B cell (primary cell): ENCODE measurements around the gene PARD3. TPM values are rescaled to one million over a fixed set of nuclear protein-coding genes. Genes with fewer than 3 reads are reported as not detected.

Experiments
- ATAC-seq: fragments of 200-7000 bp; cut with Tn5 transposase; one replicate; pipeline ENCODE4 v1.10.0; 2021; ENCODE audit warnings: low read depth, mild to moderate bottlenecking, moderate number of reproducible peaks, moderate library complexity
- CTCF ChIA-PET: fragments of 350-600 bp; sonication (Branson Sonifier 250); formaldehyde crosslinking; loops from one replicate; lab custom pipeline; 2021; ENCODE audit warnings: antibody characterized with exemption, inconsistent platforms; lab: Charles Lee
- POLR2A ChIA-PET: fragments of 350-600 bp; sonication (Branson Sonifier 250); formaldehyde crosslinking; loops from one replicate; lab custom pipeline; 2021; ENCODE audit warnings: antibody characterized with exemption; lab: Charles Lee
- DNase-seq: peaks from one replicate; pipeline ENCODE4 v3.0.0; 2013
- H2AFZ ChIP-seq: 2 replicates; pipeline ENCODE4 v1.6.1; 2012; ENCODE audit warnings: mild to moderate bottlenecking, low read depth, low read length; ENCODE audit not compliant: insufficient read depth, poor library complexity, severe bottlenecking
- H3K27ac ChIP-seq, 2 donors: 1 replicate in 1 of 2; 2 replicates in 1 of 2; pipeline ENCODE4 v1.5.1; 2012 to 2013; ENCODE audit warnings: low read length in 2 of 2, mild to moderate bottlenecking in 2 of 2, moderate library complexity in 1 of 2
- H3K27me3 ChIP-seq, 4 experiments: fragments of 200-600 bp in 1 of 4; sonication (generic) in 1 of 4; replicated peaks in 1 of 4; 1 replicate in 2 of 4; 2 replicates in 2 of 4; pipeline versions ENCODE4 v1.6.1 to v1.7.0; 2013 to 2016; ENCODE audit warnings: low read length in 3 of 4, mild to moderate bottlenecking in 2 of 4, mixed read lengths in 1 of 4, moderate library complexity in 1 of 4; ENCODE audit not compliant: insufficient read depth in 4 of 4, control insufficient read depth in 3 of 4; ENCODE audit errors: control extremely low read depth in 1 of 4
- H3K36me3 ChIP-seq, 2 experiments: replicated peaks in 1 of 2; 1 replicate in 1 of 2; 2 replicates in 1 of 2; pipeline versions ENCODE4 v1.6.1 to v1.7.1; 2013; ENCODE audit warnings: low read length in 1 of 2; ENCODE audit not compliant: insufficient read depth in 2 of 2, control insufficient read depth in 1 of 2; ENCODE audit errors: control extremely low read depth in 1 of 2, extremely low read depth in 1 of 2
- H3K4me1 ChIP-seq, 2 donors: fragments of 200-600 bp in 1 of 2; sonication (generic) in 1 of 2; 1 replicate in 1 of 2; 2 replicates in 1 of 2; pipeline versions ENCODE4 v1.5.1 to v1.6.1; 2013 to 2017; ENCODE audit warnings: low read length in 2 of 2; ENCODE audit not compliant: control insufficient read depth in 2 of 2, insufficient read depth in 2 of 2
- H3K4me2 ChIP-seq: replicated peaks from 2 replicates; pipeline ENCODE3; 2012; ENCODE audit warnings: mild to moderate bottlenecking, low read depth, low read length; ENCODE audit not compliant: poor library complexity, severe bottlenecking
- H3K4me3 ChIP-seq, 5 experiments: fragments of 200-600 bp in 1 of 5; sonication (generic) in 1 of 5; 1 replicate in 3 of 5; 2 replicates in 2 of 5; pipeline versions ENCODE4 v1.5.1 to v1.7.0; 2011 to 2016; ENCODE audit warnings: low read length in 4 of 5, mild to moderate bottlenecking in 4 of 5, low read depth in 2 of 5, control low read depth in 1 of 5, moderate library complexity in 1 of 5; ENCODE audit not compliant: insufficient read depth in 1 of 5; ENCODE audit errors: control extremely low read depth in 1 of 5, extremely low read depth in 1 of 5
- H3K79me2 ChIP-seq: fragments of 200-600 bp; sonication (generic); one replicate; pipeline ENCODE4 v1.6.0; 2016; ENCODE audit warnings: low read length; ENCODE audit not compliant: control insufficient read depth, insufficient read depth
- H3K9ac ChIP-seq: fragments of 200-600 bp; sonication (generic); 2 replicates; pipeline ENCODE4 v1.6.1; 2017; ENCODE audit warnings: mild to moderate bottlenecking, low read length, moderate library complexity
- H3K9me3 ChIP-seq, 3 donors: one replicate each; pipeline versions ENCODE4 v1.6.1 to v1.7.1; 2013; ENCODE audit warnings: low read length in 2 of 3; ENCODE audit not compliant: control insufficient read depth in 2 of 3, insufficient read depth in 1 of 3; ENCODE audit errors: control extremely low read depth in 1 of 3
- H4K20me1 ChIP-seq: 2 replicates; pipeline ENCODE4 v1.6.0; 2012; ENCODE audit warnings: mild to moderate bottlenecking, low read length; ENCODE audit not compliant: insufficient read depth, control insufficient read depth, poor library complexity, severe bottlenecking
- H3K27ac Mint-ChIP-seq: one replicate; pipeline ENCODE4 v1.8.0; 2021; ENCODE audit warnings: mixed read lengths
- H3K27me3 Mint-ChIP-seq: one replicate; pipeline ENCODE4 v1.8.0; 2021; ENCODE audit warnings: mixed read lengths
- H3K4me1 Mint-ChIP-seq: one replicate; pipeline ENCODE4 v1.8.0; 2021; ENCODE audit warnings: mixed read lengths
- H3K4me3 Mint-ChIP-seq: one replicate; pipeline ENCODE4 v1.8.0; 2021; ENCODE audit warnings: mixed read lengths
- H3K9me3 Mint-ChIP-seq: one replicate; pipeline ENCODE4 v1.8.0; 2022; ENCODE audit warnings: mixed read lengths; ENCODE audit not compliant: insufficient read depth
- EZH2 ChIP-seq: IDR thresholded peaks from 2 replicates; pipeline ENCODE4 v1.6.1; 2012; ENCODE audit warnings: borderline replicate concordance, low read depth, mild to moderate bottlenecking, moderate library complexity, low read length; ENCODE audit not compliant: insufficient read depth, poor library complexity, severe bottlenecking
- whole genome bisulfite sequencing: methylation state at CpG from one replicate; pipeline ENCODE4 v1.1.5; 2013; ENCODE audit warnings: missing lambda C conversion rate; ENCODE audit not compliant: insufficient coverage; 5-methylcytosine and 5-hydroxymethylcytosine counted together
- intact Hi-C: fragments of 100-400 bp; cut with micrococcal nuclease; formaldehyde crosslinking; loops from one replicate; pipeline ENCODE4 v1.10.0; 2022
- polyA plus RNA-seq: library from polyadenylated mRNA; depleted of rRNA; stranded (reverse); fragments of >200 nt; gene quantifications from 2 replicates; pipeline ENCODE4 v1.2.3, GENCODE V29; 2012
- total RNA-seq, 2 donors: library from RNA; stranded (reverse); fragments of 120-200 nt in 1 of 2; gene quantifications; 1 replicate in 1 of 2; 2 replicates in 1 of 2; pipeline versions ENCODE4 v1.2.3 to v1.2.4, GENCODE V29; 2013 to 2022
- TF ChIP-seq, protein P1 (sequence below): fragments of 200-600 bp; IDR thresholded peaks from one replicate; pipeline ENCODE4 v1.8.0; 2022; ENCODE audit warnings: antibody characterized with exemption, mild to moderate bottlenecking

Gene PARD3
- total and polyA plus RNA-seq, 2 donors (not counting 1 experiment from before 2014, with no cell fraction given): not detected

DNA sequence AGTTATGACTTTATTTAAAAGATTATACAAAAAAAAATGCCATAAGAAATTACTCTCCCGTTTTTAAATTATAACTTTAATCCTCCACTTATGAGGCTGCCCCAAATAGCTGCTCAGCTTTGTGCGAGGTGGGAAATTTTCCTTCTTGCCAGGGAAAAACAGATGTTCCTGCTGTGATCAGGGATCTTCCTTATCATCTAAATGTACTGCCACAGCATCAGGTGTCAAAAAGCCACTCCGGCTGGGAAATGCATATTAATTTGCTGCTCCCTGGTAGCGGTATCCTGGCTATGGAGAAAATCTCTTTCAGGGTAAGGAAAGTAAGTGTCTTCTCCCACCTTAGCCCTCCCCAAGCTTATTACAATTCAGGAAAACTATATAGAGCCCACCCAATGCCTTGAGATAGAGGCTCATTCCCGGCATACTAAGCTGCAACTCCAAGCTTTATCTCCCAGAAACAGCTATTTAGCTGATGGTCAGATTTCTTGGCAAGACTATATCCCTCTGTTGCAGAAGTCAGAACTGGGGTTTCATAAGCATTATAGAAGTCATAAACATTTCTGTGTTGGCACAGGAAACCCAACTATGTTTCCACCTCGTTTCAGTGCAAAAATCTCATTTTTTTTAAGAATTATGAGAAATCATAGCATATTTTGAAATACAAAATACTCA, 360.4 kb downstream of the PARD3 start:
- Mint-ChIP-seq H3K9me3 (no peaks in the 10 kb centered on the region), H3K27me3 (no peaks in the 10 kb centered on the region), H3K4me1 (no peaks in the 10 kb centered on the region), H3K4me3 (no peak overlapping the region), H3K27ac (no peak overlapping the region)
- no peaks in the 10 kb centered on the region for H3K4me1 ChIP-seq
- TF ChIP-seq, protein P1, sequence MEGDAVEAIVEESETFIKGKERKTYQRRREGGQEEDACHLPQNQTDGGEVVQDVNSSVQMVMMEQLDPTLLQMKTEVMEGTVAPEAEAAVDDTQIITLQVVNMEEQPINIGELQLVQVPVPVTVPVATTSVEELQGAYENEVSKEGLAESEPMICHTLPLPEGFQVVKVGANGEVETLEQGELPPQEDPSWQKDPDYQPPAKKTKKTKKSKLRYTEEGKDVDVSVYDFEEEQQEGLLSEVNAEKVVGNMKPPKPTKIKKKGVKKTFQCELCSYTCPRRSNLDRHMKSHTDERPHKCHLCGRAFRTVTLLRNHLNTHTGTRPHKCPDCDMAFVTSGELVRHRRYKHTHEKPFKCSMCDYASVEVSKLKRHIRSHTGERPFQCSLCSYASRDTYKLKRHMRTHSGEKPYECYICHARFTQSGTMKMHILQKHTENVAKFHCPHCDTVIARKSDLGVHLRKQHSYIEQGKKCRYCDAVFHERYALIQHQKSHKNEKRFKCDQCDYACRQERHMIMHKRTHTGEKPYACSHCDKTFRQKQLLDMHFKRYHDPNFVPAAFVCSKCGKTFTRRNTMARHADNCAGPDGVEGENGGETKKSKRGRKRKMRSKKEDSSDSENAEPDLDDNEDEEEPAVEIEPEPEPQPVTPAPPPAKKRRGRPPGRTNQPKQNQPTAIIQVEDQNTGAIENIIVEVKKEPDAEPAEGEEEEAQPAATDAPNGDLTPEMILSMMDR: no peak
- H3K27ac ChIP-seq: no peak overlapping the region
- H3K4me3 ChIP-seq: no peak overlapping the region
- H3K27me3 ChIP-seq: no peaks in the 10 kb centered on the region
- H4K20me1 ChIP-seq: no peaks in the 10 kb centered on the region
- H3K9me3 ChIP-seq: no peaks in the 10 kb centered on the region
- ChIA-PET CTCF (no interaction called here), POLR2A (no interaction called here)
- intact Hi-C loops: no loop called here
- H3K79me2 ChIP-seq: no peaks in the 10 kb centered on the region
- H3K4me2 ChIP-seq: no peak overlapping the region
- DNase-seq (no peak), ATAC-seq (no peak)
- no peak overlapping the region for H2AFZ ChIP-seq
- WGBS: 100% methylated on average over 3 of the region's 6 CpGs
- H3K36me3 ChIP-seq: no peaks in the 10 kb centered on the region
- no peak overlapping the region for H3K9ac ChIP-seq

- Histone ChIP-seq H3K4me3 (no peak overlapping the region), H3K27me3 (no peaks in the 10 kb centered on the region), H3K4me2 (no peak overlapping the region), H3K4me1 (no peaks in the 10 kb centered on the region), H3K27ac (no peak overlapping the region), H3K9ac (no peak overlapping the region), H3K9me3 (no peaks in the 10 kb centered on the region), H2AFZ (no peak overlapping the region), H3K79me2 (no peaks in the 10 kb centered on the region), H4K20me1 (no peaks in the 10 kb centered on the region), H3K36me3 (no peaks in the 10 kb centered on the region)
- Mint-ChIP-seq H3K9me3 (no peaks in the 10 kb centered on the region), H3K27ac (no peak overlapping the region), H3K4me3 (no peak overlapping the region), H3K4me1 (no peaks in the 10 kb centered on the region), H3K27me3 (no peaks in the 10 kb centered on the region)
- TF ChIP-seq, protein P1: no peak
- no peak for TF ChIP-seq EZH2
- POLR2A ChIA-PET: no interaction called here
- intact Hi-C loops: no loop called here
- DNase-seq: no peak
- CTCF ChIA-PET: no interaction called here
- ATAC-seq: no peak
- no CpG with 5 or more reads among the region's 2 CpGs for whole genome bisulfite sequencing
These were observed 365.3 kb downstream of the PARD3 start for GRCh38 chr10:34449836-34450235.
